PC-3 (cell line): ENCODE results near the gene MORN5. TPM values are rescaled to one million over a fixed set of nuclear protein-coding genes. Genes with fewer than 3 reads are reported as not detected.

ENCODE experiments used
- ATAC-seq: fragments of 200-7000 bp; cut with Tn5 transposase; 2 replicates; pipeline ENCODE4 v1.9.1; 2020; ENCODE audit warnings: mild to moderate bottlenecking, moderate library complexity
- BruUV-seq: library from RNA; stranded (reverse); fragments of 400-500 nt; replicated peaks from 2 replicates; lab custom pipeline; 2021; lab: Mats Ljungman, UMichigan
- CTCF ChIA-PET: fragments of 300-600 bp; sonication (Branson Sonifier 250); formaldehyde crosslinking; loops from one replicate; lab custom pipeline; 2022; ENCODE audit warnings: antibody characterized with exemption; lab: Charles Lee
- POLR2A ChIA-PET: fragments of 300-600 bp; sonication (Branson Sonifier 250); formaldehyde crosslinking; loops from one replicate; lab custom pipeline; 2022; ENCODE audit warnings: antibody characterized with exemption; ENCODE audit not compliant: unreplicated experiment; lab: Charles Lee
- DNase-seq: peaks from one replicate; pipeline ENCODE4 v3.0.0-alpha.2; 2015
- H2AFZ ChIP-seq: fragments of 300-600 bp; sonication (generic); 2 replicates; pipeline ENCODE4 v1.6.0; 2016; ENCODE audit warnings: antibody characterized with exemption, low read length
- H3F3A ChIP-seq: fragments of 300-600 bp; sonication (generic); one replicate; pipeline ENCODE4 v1.6.0; 2017; ENCODE audit warnings: antibody characterized with exemption, low read length, control low read depth, mild to moderate bottlenecking; ENCODE audit not compliant: unreplicated experiment
- H3K27ac ChIP-seq: fragments of 300-600 bp; sonication (generic); 2 replicates; pipeline ENCODE4 v1.5.1; 2016; ENCODE audit warnings: mild to moderate bottlenecking, low read length
- H3K27me3 ChIP-seq: fragments of 300-600 bp; sonication (generic); 2 replicates; pipeline ENCODE4 v1.6.1; 2016; ENCODE audit warnings: low read length, mixed read lengths
- H3K36me3 ChIP-seq: fragments of 300-600 bp; sonication (generic); 2 replicates; pipeline ENCODE4 v1.6.1; 2016; ENCODE audit warnings: low read depth, mixed run types, low read length, mixed read lengths
- H3K4me1 ChIP-seq: fragments of 300-600 bp; sonication (generic); 2 replicates; pipeline ENCODE4 v1.5.1; 2016; ENCODE audit warnings: low read length; ENCODE audit not compliant: insufficient read depth
- H3K4me2 ChIP-seq: fragments of 300-600 bp; sonication (generic); 2 replicates; pipeline ENCODE4 v1.6.0; 2016; ENCODE audit warnings: low read length
- H3K4me3 ChIP-seq: fragments of 300-600 bp; sonication (generic); 2 replicates; pipeline ENCODE4 v1.5.1; 2016; ENCODE audit warnings: mild to moderate bottlenecking, low read length, mixed read lengths
- H3K79me2 ChIP-seq: fragments of 300-600 bp; sonication (generic); 2 replicates; pipeline ENCODE4 v1.6.1; 2017; ENCODE audit warnings: low read length, mixed read lengths
- H3K9ac ChIP-seq: fragments of 300-600 bp; sonication (generic); 2 replicates; pipeline ENCODE4 v1.6.0; 2016; ENCODE audit warnings: mild to moderate bottlenecking, low read length
- H3K9me2 ChIP-seq: fragments of 300-600 bp; sonication (generic); replicated peaks from 2 replicates; pipeline ENCODE4 v1.6.1; 2016; ENCODE audit warnings: mixed run types, low read length, mixed read lengths
- H3K9me3 ChIP-seq: fragments of 300-600 bp; sonication (generic); 2 replicates; pipeline ENCODE4 v1.6.1; 2016; ENCODE audit warnings: low read length, mixed read lengths
- H4K20me1 ChIP-seq: fragments of 300-600 bp; sonication (generic); 2 replicates; pipeline ENCODE4 v1.6.1; 2016; ENCODE audit warnings: low read length, mixed read lengths
- CTCF ChIP-seq: fragments of 300-600 bp; sonication (generic); conservative IDR thresholded peaks from 2 replicates; pipeline ENCODE4 v1.5.1; 2017; ENCODE audit warnings: antibody characterized with exemption, low read depth, mild to moderate bottlenecking, low read length
- EZH2 ChIP-seq: fragments of 300-600 bp; sonication (generic); IDR thresholded peaks from one replicate; pipeline ENCODE4 v1.6.1; 2017; ENCODE audit warnings: antibody characterized with exemption, mild to moderate bottlenecking, low read length; ENCODE audit not compliant: unreplicated experiment
- EZH2phosphoT487 ChIP-seq: fragments of 300-600 bp; sonication (generic); IDR thresholded peaks from 2 replicates; pipeline ENCODE4 v1.6.1; 2018; ENCODE audit warnings: mild to moderate bottlenecking, antibody characterized with exemption, low read length, borderline replicate concordance
- intact Hi-C: fragments of 100-400 bp; cut with micrococcal nuclease; formaldehyde crosslinking; loops from 2 replicates; pipeline ENCODE4 v1.9.0; 2023
- total RNA-seq: library from RNA; depleted of rRNA; stranded (reverse); fragments of >200 nt; gene quantifications from 2 replicates; pipeline ENCODE4 v1.2.3, GENCODE V29; 2014

The MORN5 gene
- total RNA-seq, 1 experiment from 2014 or later = not detected

GRCh38 chr9:122173670-122174069 lies 14.0 kb downstream of the MORN5 start:
- ChIA-PET CTCF (no interaction called here), POLR2A (no interaction called here)
- Histone ChIP-seq H2AFZ (no peak overlapping the region), H3K27me3 (no peaks in the 10 kb centered on the region), H3K4me2 (no peak overlapping the region), H3F3A (no peaks in the 10 kb centered on the region), H3K79me2 (no peaks in the 10 kb centered on the region), H3K4me3 (no peak overlapping the region), H3K9me3 (no peaks in the 10 kb centered on the region), H3K4me1 (no peaks in the 10 kb centered on the region), H4K20me1 (no peaks in the 10 kb centered on the region), H3K9me2 (no peaks in the 10 kb centered on the region), H3K9ac (no peak overlapping the region), H3K27ac (no peak overlapping the region), H3K36me3 (no peaks in the 10 kb centered on the region)
- ATAC-seq (no peak), DNase-seq (no peak)
- intact Hi-C loops = no loop called here
- no TSS peak for BruUV-seq
- TF ChIP-seq EZH2phosphoT487 (no peak), CTCF (no peak), EZH2 (no peak)

DNA sequence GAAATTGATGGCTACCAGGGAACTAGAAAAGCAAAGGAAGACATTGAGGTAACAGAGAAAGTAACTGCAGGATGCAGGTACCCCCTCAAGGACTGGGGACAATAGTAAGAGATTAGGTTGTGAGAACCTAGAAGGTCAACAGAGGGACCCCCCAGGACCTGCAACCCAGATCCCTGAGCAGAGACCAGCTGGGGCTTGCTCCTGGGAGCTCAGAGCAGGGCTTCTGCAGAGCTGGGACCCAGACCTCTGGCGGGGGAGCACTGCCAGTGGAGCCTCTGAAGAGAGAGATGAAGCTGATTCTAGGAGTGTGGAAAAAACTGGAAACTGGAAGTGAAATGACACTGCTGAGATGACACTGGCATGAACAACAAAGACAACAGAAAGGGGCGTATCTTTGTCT lies 17.2 kb downstream of the MORN5 start:
- Histone ChIP-seq H3K4me1 (peaks cover 20% of the 10 kb centered on the region), H4K20me1 (no peaks in the 10 kb centered on the region), H3K27me3 (no peaks in the 10 kb centered on the region), H3K4me2 (no peak overlapping the region), H3K79me2 (no peaks in the 10 kb centered on the region), H3K27ac (no peak overlapping the region), H3K9me3 (no peaks in the 10 kb centered on the region), H3F3A (no peaks in the 10 kb centered on the region), H2AFZ (no peak overlapping the region), H3K4me3 (no peak overlapping the region), H3K36me3 (no peaks in the 10 kb centered on the region), H3K9ac (no peak overlapping the region), H3K9me2 (no peaks in the 10 kb centered on the region)
- BruUV-seq = no TSS peak
- DNase-seq = no peak
- intact Hi-C loops = no loop called here
- ChIA-PET CTCF (no interaction called here), POLR2A (no interaction called here)
- ATAC-seq = no peak
- TF ChIP-seq CTCF = no peak
- no peak for TF ChIP-seq EZH2phosphoT487
- TF ChIP-seq EZH2 = no peak

GRCh38 chr9:122179054-122179689 lies 19.5 kb downstream of the MORN5 start:
- H4K20me1 ChIP-seq = no peaks in the 10 kb centered on the region
- H3K27ac ChIP-seq = peak overlapping the region; percentile 13; the same call in 1 of the 2 replicates
- H3K4me2 ChIP-seq = no peak overlapping the region
- ATAC-seq = no peak
- intact Hi-C loops = no loop called here
- H3F3A ChIP-seq = no peaks in the 10 kb centered on the region
- TF ChIP-seq EZH2phosphoT487 = no peak
- no peak for TF ChIP-seq CTCF
- no peak for TF ChIP-seq EZH2
- H3K79me2 ChIP-seq = no peaks in the 10 kb centered on the region
- ChIA-PET POLR2A (no interaction called here), CTCF (no interaction called here)
- H3K36me3 ChIP-seq = no peaks in the 10 kb centered on the region
- no peak overlapping the region for H3K9ac ChIP-seq
- H3K9me3 ChIP-seq = no peaks in the 10 kb centered on the region
- H2AFZ ChIP-seq = no peak overlapping the region
- peaks cover 20% of the 10 kb centered on the region for H3K4me1 ChIP-seq
- H3K27me3 ChIP-seq = no peaks in the 10 kb centered on the region
- H3K9me2 ChIP-seq = no peaks in the 10 kb centered on the region
- DNase-seq = no peak
- H3K4me3 ChIP-seq = no peak overlapping the region
- no TSS peak for BruUV-seq
